ENCODE results near the gene TOR1AIP2. TPM values are rescaled to one million over a fixed set of nuclear protein-coding genes. Genes with fewer than 3 reads are reported as not detected.

Gene TOR1AIP2
- total and polyA plus RNA-seq, 8 donors, result 5.5 to 106 (median 32.2) TPM

DNA sequence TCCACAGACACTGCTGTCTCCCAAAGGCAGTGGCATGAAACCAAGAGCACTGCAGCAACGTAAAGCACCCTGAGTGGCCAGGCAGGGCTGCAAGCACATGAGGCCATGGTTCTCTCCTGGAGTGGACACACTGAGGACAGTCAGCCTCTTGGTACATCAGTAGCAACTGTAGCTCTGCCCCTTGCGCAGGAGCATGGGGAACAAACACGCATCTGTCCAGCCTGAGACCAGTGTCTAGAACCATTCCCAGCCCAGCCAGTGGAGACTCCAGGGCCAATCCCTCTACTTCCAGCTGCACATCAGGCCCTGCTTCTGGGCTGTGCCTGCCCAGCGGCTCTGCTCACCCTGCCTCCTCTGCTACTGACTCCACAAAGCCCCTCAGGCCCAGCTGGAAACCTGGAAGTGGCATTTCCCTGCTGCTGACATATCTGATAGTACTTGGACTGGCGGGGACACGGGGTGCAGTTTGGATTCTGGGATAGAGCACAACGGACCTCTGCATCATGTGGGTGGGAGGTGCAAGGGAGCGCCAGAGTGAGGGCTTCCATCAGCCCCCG is 49.0 kb downstream of the TOR1AIP2 start:
- Histone ChIP-seq H3K9me3 (no peaks in the 10 kb centered on the region), H3K4me1 (no peaks in the 10 kb centered on the region), H3K27me3 (peaks cover 0 to 3% (median 0%) of the 10 kb centered on the region in 3 donors), H3K4me3 (no peak overlapping the region), H3K36me3 (no peaks in the 10 kb centered on the region), H3K27ac (no peak overlapping the region)
- intact Hi-C loops (cut with DNase I; ENCODE audit: low total_unique reads), result no loop called here
- TF ChIP-seq, protein P1, sequence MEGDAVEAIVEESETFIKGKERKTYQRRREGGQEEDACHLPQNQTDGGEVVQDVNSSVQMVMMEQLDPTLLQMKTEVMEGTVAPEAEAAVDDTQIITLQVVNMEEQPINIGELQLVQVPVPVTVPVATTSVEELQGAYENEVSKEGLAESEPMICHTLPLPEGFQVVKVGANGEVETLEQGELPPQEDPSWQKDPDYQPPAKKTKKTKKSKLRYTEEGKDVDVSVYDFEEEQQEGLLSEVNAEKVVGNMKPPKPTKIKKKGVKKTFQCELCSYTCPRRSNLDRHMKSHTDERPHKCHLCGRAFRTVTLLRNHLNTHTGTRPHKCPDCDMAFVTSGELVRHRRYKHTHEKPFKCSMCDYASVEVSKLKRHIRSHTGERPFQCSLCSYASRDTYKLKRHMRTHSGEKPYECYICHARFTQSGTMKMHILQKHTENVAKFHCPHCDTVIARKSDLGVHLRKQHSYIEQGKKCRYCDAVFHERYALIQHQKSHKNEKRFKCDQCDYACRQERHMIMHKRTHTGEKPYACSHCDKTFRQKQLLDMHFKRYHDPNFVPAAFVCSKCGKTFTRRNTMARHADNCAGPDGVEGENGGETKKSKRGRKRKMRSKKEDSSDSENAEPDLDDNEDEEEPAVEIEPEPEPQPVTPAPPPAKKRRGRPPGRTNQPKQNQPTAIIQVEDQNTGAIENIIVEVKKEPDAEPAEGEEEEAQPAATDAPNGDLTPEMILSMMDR (IDR thresholded peaks at IDR 0.05), result no peak
- no peak for TF ChIP-seq EP300 (IDR thresholded peaks at IDR 0.05)
- no peak for TF ChIP-seq POLR2AphosphoS5 (IDR thresholded peaks at IDR 0.05)
- DNase-seq, result no peak
- WGBS, 5 donors, result 86 to 93% (median 90%) methylated on average over 8 to 9 of the region's 9 CpGs

DNA sequence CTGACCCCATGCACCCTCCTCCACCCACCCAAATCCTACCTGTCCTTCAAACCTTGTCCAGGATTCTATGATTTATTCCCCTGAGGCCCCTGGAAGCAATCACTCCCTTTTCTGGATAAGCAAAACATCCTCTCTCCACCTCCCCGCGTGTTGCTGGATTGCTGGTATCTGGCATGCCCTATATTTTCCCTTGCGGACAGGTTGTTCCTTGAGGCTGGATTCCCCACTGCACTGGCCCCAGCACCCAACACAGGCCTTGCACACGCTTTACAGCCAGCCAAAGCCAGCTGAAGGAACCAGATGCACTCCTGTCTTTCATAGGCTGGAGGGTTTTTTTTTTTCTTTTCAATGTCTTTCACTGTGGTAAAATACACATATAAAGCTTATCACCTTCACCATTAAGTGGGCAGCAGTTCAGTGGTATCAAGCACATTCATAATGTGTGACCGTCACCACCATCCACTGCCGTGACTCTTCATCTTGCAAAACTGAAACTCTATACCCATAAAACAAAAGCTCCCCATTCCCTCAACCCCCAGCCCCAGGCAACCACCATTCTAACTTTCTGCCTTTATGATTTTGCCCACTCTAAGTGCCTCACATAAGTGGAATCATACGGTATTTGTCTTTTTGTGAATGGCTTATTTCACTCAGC is 50.9 kb downstream of the TOR1AIP2 start:
- WGBS, 5 donors, result 61 to 79% (median 74%) methylated on average over 7 of the region's 7 CpGs
- Histone ChIP-seq H3K27ac (no peak overlapping the region), H3K9me3 (no peaks in the 10 kb centered on the region), H3K4me1 (no peaks in the 10 kb centered on the region), H3K4me3 (no peak overlapping the region), H3K27me3 (peaks cover 0 to 3% (median 0%) of the 10 kb centered on the region in 3 donors), H3K36me3 (no peaks in the 10 kb centered on the region)
- no peak for DNase-seq
- intact Hi-C loops (cut with DNase I; ENCODE audit: low total_unique reads), result no loop called here
- TF ChIP-seq POLR2AphosphoS5 (IDR thresholded peaks at IDR 0.05) (no peak), EP300 (IDR thresholded peaks at IDR 0.05) (no peak), POLR2A (IDR thresholded peaks at IDR 0.05) (no peak)

DNA sequence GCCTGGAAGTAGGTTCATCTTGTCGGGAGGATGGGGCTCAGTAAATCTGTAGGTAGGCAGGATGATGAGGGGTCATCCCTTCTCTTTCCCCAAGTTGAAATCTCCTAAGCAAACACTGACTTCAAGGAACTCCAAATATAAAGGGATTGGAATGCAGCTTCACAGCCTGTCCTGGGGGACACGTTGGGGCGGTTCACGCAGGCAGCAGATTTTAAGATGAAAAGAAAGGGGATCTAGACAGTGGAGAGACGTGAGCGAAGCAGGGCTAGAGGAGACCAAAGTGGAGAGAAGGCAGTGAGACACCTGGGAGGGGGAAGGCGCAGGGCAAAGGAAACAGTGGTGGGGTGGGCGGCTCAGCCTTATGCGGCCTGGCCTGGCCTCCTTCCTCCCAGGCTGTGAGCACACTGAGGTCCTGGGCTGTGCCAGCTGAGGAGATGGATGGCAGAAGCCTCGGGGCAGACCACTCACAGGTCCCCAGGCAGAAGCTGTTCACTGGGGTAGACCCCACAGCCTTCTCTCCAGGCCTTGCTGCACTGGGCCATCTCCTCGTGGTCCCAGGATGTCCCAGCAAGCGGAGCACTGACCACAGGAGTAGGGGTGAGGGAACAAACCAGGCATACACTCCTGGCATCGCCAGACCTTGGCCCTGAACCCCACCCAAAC is 51.7 kb downstream of the TOR1AIP2 start:
- no peak for DNase-seq
- no peak overlapping the region for H3K27ac ChIP-seq
- H3K27me3 ChIP-seq, result peaks cover 0 to 5% (median 0%) of the 10 kb centered on the region in 3 donors
- no peaks in the 10 kb centered on the region for H3K4me1 ChIP-seq
- intact Hi-C loops (cut with DNase I; ENCODE audit: low total_unique reads), result no loop called here
- H3K9me3 ChIP-seq, result no peaks in the 10 kb centered on the region
- 80 to 87% (median 84%) methylated on average over 10 to 13 of the region's 13 CpGs for WGBS, 5 donors
- H3K4me3 ChIP-seq, result no peak overlapping the region
- H3K36me3 ChIP-seq, result no peaks in the 10 kb centered on the region
- no peak for TF ChIP-seq EP300 (IDR thresholded peaks at IDR 0.05)
- no peak for TF ChIP-seq POLR2AphosphoS5 (IDR thresholded peaks at IDR 0.05)
- TF ChIP-seq, protein P1 (IDR thresholded peaks at IDR 0.05), result no peak
- no peak for TF ChIP-seq POLR2A (IDR thresholded peaks at IDR 0.05)

DNA sequence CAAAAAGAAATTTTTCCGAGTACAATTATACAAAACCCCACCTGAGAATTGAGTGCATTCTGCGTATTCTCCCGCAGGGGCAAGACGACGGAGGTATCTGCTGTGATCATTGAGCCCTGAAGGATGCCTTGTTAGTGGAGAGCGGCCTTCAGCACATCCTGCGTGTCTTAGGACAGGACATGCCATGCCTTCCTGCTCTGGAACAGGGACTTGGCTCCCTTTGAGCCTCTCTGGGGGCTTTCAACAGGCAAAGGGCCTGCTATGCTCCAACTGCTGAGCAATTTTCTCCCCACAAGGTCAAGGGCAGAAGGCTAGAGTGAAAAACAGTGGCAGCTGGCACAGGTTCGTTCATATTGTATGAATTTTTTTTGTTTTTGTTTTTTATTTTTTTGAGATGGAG is 52.4 kb downstream of the TOR1AIP2 start:
- H3K4me3 ChIP-seq, result no peak overlapping the region
- no peaks in the 10 kb centered on the region for H3K4me1 ChIP-seq
- intact Hi-C loops (cut with DNase I; ENCODE audit: low total_unique reads), result no loop called here
- no peaks in the 10 kb centered on the region for H3K36me3 ChIP-seq
- no peak overlapping the region for H3K27ac ChIP-seq
- DNase-seq, result no peak
- no peak for TF ChIP-seq POLR2AphosphoS5 (IDR thresholded peaks at IDR 0.05)
- TF ChIP-seq EP300 (IDR thresholded peaks at IDR 0.05), result no peak
- TF ChIP-seq POLR2A (IDR thresholded peaks at IDR 0.05), result no peak
- TF ChIP-seq, protein P1 (IDR thresholded peaks at IDR 0.05), result no peak
- no peaks in the 10 kb centered on the region for H3K9me3 ChIP-seq
- 86 to 90% (median 89%) methylated on average over 8 of the region's 8 CpGs for WGBS, 5 donors
- H3K27me3 ChIP-seq, result peaks cover 0 to 7% (median 0%) of the 10 kb centered on the region in 3 donors
